HEK293 (cell line): ENCODE results near the gene SUFU.

Experiments
- AEBP2 ChIP-seq: fragments of 450-650 bp; formaldehyde crosslinking; IDR thresholded peaks from 2 replicates; pipeline ENCODE4 v1.5.1; 2016; ENCODE audit warnings: missing biosample characterization, missing genetic modification characterization, borderline replicate concordance
- CTCF ChIP-seq: fragments of 450-650 bp; formaldehyde crosslinking; IDR thresholded peaks from 2 replicates; pipeline ENCODE4 v1.5.1; 2016; ENCODE audit warnings: missing biosample characterization, missing genetic modification characterization
- REPIN1 ChIP-seq: fragments of 450-650 bp; formaldehyde crosslinking; IDR thresholded peaks from 2 replicates; pipeline ENCODE4 v1.5.1; 2017; ENCODE audit warnings: missing biosample characterization, missing genetic modification characterization, low read depth
- YY1 ChIP-seq: fragments of 450-650 bp; formaldehyde crosslinking; IDR thresholded peaks from 2 replicates; pipeline ENCODE4 v1.5.1; 2018; ENCODE audit warnings: missing biosample characterization, missing genetic modification characterization
- ZBTB20 ChIP-seq: fragments of 450-650 bp; formaldehyde crosslinking; IDR thresholded peaks from 2 replicates; pipeline ENCODE4 v1.5.1; 2016; ENCODE audit warnings: missing biosample characterization, missing genetic modification characterization
- ZFP37 ChIP-seq: fragments of 450-650 bp; formaldehyde crosslinking; IDR thresholded peaks from 2 replicates; pipeline ENCODE4 v1.5.1; 2016; ENCODE audit warnings: missing biosample characterization, missing genetic modification characterization
- ZNF121 ChIP-seq: fragments of 450-650 bp; formaldehyde crosslinking; IDR thresholded peaks from 2 replicates; pipeline ENCODE4 v1.5.1; 2016; ENCODE audit warnings: missing biosample characterization, missing genetic modification characterization
- ZNF302 ChIP-seq: fragments of 450-650 bp; formaldehyde crosslinking; IDR thresholded peaks from 2 replicates; pipeline ENCODE4 v1.5.1; 2016; ENCODE audit warnings: missing biosample characterization, missing genetic modification characterization, low read depth
- ZNF324 ChIP-seq: fragments of 450-650 bp; formaldehyde crosslinking; IDR thresholded peaks from 2 replicates; pipeline ENCODE4 v1.5.1; 2016; ENCODE audit warnings: missing biosample characterization, missing genetic modification characterization
- ZNF830 ChIP-seq: fragments of 450-650 bp; IDR thresholded peaks from 2 replicates; pipeline ENCODE4 v1.5.0; 2018; ENCODE audit warnings: missing biosample characterization, missing genetic modification characterization, low read depth, mild to moderate bottlenecking, moderate library complexity
- TF ChIP-seq, protein P1 (sequence below): fragments of 450-650 bp; formaldehyde crosslinking; IDR thresholded peaks from 2 replicates; pipeline ENCODE4 v1.5.1; 2016; ENCODE audit warnings: missing biosample characterization, missing genetic modification characterization

DNA sequence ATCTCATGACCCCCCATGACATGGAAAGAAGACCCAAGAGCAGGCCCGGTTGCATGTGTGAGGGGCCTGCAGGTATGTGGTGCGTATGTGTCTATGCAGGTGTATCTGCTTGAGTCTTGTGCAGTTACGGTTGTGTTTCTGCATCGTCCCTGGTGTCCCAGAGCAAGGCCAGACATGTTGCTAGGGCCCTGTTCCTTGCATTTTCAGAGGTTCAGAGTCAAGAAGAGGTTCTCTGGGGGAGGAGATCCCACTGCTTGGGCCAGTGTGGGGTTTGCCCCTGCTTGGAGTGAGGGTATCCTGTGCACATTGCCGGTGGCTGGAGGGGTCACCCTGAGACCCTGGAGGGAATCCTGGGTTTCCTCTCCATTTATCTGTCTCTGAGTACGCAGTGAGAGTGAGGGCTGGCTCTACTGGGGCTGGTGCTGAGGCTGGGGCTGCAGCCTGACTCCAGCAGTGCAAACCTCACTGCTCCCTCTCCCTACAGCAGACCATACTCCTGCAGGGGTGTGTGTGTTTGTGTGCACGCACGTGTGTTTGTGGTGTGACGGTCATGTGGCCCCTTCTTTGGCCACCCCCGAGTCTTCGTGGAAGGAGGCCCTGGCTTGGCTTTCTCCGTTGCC, 144.6 kb downstream of the SUFU start:
- no peak for TF ChIP-seq ZNF121 (tag by site-specific recombination)
- TF ChIP-seq ZNF830 (tag by site-specific recombination): no peak
- no peak for TF ChIP-seq YY1
- no peak for TF ChIP-seq ZBTB20 (tag by site-specific recombination)
- TF ChIP-seq CTCF (tag by site-specific recombination): no peak
- no peak for TF ChIP-seq ZFP37 (tag by site-specific recombination)
- TF ChIP-seq ZNF302 (tag by site-specific recombination): no peak
- TF ChIP-seq, protein P1, sequence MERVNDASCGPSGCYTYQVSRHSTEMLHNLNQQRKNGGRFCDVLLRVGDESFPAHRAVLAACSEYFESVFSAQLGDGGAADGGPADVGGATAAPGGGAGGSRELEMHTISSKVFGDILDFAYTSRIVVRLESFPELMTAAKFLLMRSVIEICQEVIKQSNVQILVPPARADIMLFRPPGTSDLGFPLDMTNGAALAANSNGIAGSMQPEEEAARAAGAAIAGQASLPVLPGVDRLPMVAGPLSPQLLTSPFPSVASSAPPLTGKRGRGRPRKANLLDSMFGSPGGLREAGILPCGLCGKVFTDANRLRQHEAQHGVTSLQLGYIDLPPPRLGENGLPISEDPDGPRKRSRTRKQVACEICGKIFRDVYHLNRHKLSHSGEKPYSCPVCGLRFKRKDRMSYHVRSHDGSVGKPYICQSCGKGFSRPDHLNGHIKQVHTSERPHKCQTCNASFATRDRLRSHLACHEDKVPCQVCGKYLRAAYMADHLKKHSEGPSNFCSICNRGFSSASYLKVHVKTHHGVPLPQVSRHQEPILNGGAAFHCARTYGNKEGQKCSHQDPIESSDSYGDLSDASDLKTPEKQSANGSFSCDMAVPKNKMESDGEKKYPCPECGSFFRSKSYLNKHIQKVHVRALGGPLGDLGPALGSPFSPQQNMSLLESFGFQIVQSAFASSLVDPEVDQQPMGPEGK: no peak
- no peak for TF ChIP-seq ZNF324 (tag by site-specific recombination)
- TF ChIP-seq REPIN1 (tag by site-specific recombination): no peak
- no peak for TF ChIP-seq AEBP2
